Right renal pelvis (tissue), 4 donors: ENCODE data around the gene RAG1. TPM values are rescaled to one million over a fixed set of nuclear protein-coding genes. Genes with fewer than 3 reads are reported as not detected.

ENCODE experiments used
- DNase-seq, 4 donors: peaks; one replicate each; pipeline ENCODE4 v3.0.0-alpha.2; 2013; ENCODE audit warnings: low read depth in 4 of 4, low spot score in 3 of 4, missing footprints in 1 of 4
- polyA plus RNA-seq, 4 donors: library from polyadenylated mRNA; unstranded; fragments of 120-200 nt; gene quantifications; one replicate each; pipeline ENCODE4 v1.2.1, GENCODE V29; 2013; ENCODE audit not compliant: insufficient read length in 4 of 4

Gene RAG1
- polyA plus RNA-seq, 4 donors, result 2.9 to 4.2 (median 3.6) TPM

- DNase-seq, result no peak
Measured at GRCh38 chr11:36623494-36623893, 55.7 kb downstream of the RAG1 start.

GRCh38 chr11:36627006-36627405 lies 59.2 kb downstream of the RAG1 start:
- DNase-seq, result no peak

DNA sequence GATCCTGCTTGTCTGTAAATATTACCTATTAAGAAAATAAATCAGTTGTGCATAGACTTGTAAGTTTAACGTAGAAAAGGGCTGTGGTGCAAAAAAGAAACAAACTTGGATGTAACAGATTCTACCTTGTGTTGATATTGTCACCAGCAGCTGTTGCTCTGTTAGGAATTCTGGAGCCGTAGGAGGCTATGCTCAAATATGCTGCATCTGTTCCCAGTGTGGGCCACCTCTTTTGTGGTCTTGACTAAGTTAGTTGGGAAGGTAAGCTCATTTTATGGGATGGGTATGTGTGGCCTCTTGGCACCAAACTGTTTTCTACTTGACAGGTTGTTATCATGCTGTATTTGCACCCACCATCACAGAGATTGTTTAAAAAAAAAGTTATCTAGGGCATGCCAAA lies 59.7 kb downstream of the RAG1 start:
- DNase-seq, result no peak

GRCh38 chr11:36628141-36628540 lies 60.3 kb downstream of the RAG1 start:
- no peak for DNase-seq

GRCh38 chr11:36628765-36629244 lies 61.0 kb downstream of the RAG1 start:
- DNase-seq, result no peak

Other genes starting within 250 kb of the RAG1 start
- gene TRAF6, start 57.7 kb upstream of the RAG1 start, polyA plus RNA-seq, result 10 to 100 TPM; 13.0 to 17.7 (median 15.8) TPM
- 10 to 100 TPM; 54.8 to 64.2 (median 60.3) TPM for gene IFTAP, start 26.5 kb downstream of the RAG1 start, polyA plus RNA-seq
- gene RAG2, start 30.2 kb downstream of the RAG1 start, polyA plus RNA-seq, result under 1 TPM; 0.33 to 1.00 (median 0.63) TPM